ENCODE measurements around the gene NAA40. TPM values are rescaled to one million over a fixed set of nuclear protein-coding genes. Genes with fewer than 3 reads are reported as not detected.

Gene NAA40
- total RNA-seq, 1 experiment from 2014 or later: 44.4 TPM

GRCh38 chr11:63966444-63966843 is 27.6 kb downstream of the NAA40 start:
- Histone ChIP-seq H4K20me1 (ENCODE audit: control insufficient read depth, insufficient read depth, insufficient read length) (no peaks in the 10 kb centered on the region), H3K18ac (ENCODE audit: insufficient read length, low read depth, low read length) (no peak overlapping the region), H2BK120ac (ENCODE audit: low read depth, low read length, poor library complexity, severe bottlenecking) (no peak overlapping the region), H3K4me1 (ENCODE audit: insufficient read depth, low read length) (no peaks in the 10 kb centered on the region), H3K27ac (ENCODE audit: insufficient read length, low read depth, low read length) (no peak overlapping the region), H3K79me1 (ENCODE audit: insufficient read depth, low read depth, low read length, poor library complexity, severe bottlenecking) (no peaks in the 10 kb centered on the region), H3K9ac (ENCODE audit: extremely low read depth, insufficient read length, low read length) (no peak overlapping the region), H2BK20ac (ENCODE audit: low read depth, low read length, poor library complexity, severe bottlenecking) (no peak overlapping the region), H4K8ac (replicated peaks; ENCODE audit: insufficient read length, low read depth, low read length) (no peak overlapping the region), H3K9me3 (ENCODE audit: control insufficient read depth, low read depth, low read length) (no peaks in the 10 kb centered on the region), H3K23me2 (ENCODE audit: insufficient read length, low read depth, low read length, poor library complexity, severe bottlenecking) (no peaks in the 10 kb centered on the region), H2BK5ac (ENCODE audit: insufficient read length, low read length) (no peak overlapping the region), H2BK12ac (ENCODE audit: insufficient read length, low read depth, low read length) (no peak overlapping the region), H2AK5ac (ENCODE audit: insufficient read length, low read length) (no peak overlapping the region), H2AFZ (ENCODE audit: low read length) (no peak overlapping the region), H3K79me2 (ENCODE audit: insufficient read depth, low read length) (no peaks in the 10 kb centered on the region), H2BK15ac (ENCODE audit: low read depth, low read length) (no peak overlapping the region), H3K56ac (ENCODE audit: insufficient read length, low read depth, low read length) (no peak overlapping the region), H4K91ac (ENCODE audit: insufficient read length, low read depth, low read length) (no peak overlapping the region), H3K4ac (ENCODE audit: low read depth, low read length) (no peak overlapping the region), H3K23ac (ENCODE audit: insufficient read length, low read depth, low read length) (no peak overlapping the region), H3K4me2 (ENCODE audit: insufficient read depth, insufficient read length, low read length) (no peak overlapping the region), H4K5ac (ENCODE audit: insufficient read length, low read depth, low read length) (no peak overlapping the region), H3K14ac (ENCODE audit: insufficient read depth, low read length) (no peak overlapping the region), H3K27me3 (ENCODE audit: insufficient read depth, low read length) (no peaks in the 10 kb centered on the region), H3T11ph (ENCODE audit: low read length) (no peak overlapping the region)
- H3K27ac Mint-ChIP-seq: no peak overlapping the region
- no peak overlapping the region for H3K4me3 Mint-ChIP-seq
- no peaks in the 10 kb centered on the region for H3K9me3 Mint-ChIP-seq
- no peaks in the 10 kb centered on the region for H3K36me3 Mint-ChIP-seq (ENCODE audit: insufficient read depth in 1 of 3, low read depth in 3 of 3)
- WGBS (ENCODE audit: extremely low coverage, insufficient read length, low lambda C conversion rate): no CpG with 5 or more reads among the region's 1 CpG
- peaks cover 53% of the 10 kb centered on the region for H3K27me3 Mint-ChIP-seq (ENCODE audit: low read depth)
- DNase-seq: no peak
- TF ChIP-seq CTCF (conservative IDR thresholded peaks at IDR 0.05): no peak
- H3K4me1 Mint-ChIP-seq: peaks cover 5% of the 10 kb centered on the region in 2 experiments

Measured in H9 (cell line).